Smooth muscle cell (in vitro differentiated cells): ENCODE measurements around the gene PREX1. TPM values are rescaled to one million over a fixed set of nuclear protein-coding genes. Genes with fewer than 3 reads are reported as not detected.

ENCODE experiments used
- DNase-seq: peaks from one replicate; lab custom pipeline; 2025; ENCODE audit not compliant: unreplicated experiment; lab: John Stamatoyannopoulos, UW
- H2AFZ ChIP-seq: fragments of 200-600 bp; sonication (generic); 2 replicates; pipeline ENCODE4 v1.6.0; 2016; ENCODE audit warnings: antibody characterized with exemption, low read depth, mild to moderate bottlenecking
- H3F3A ChIP-seq: fragments of 200-600 bp; sonication (generic); 2 replicates; pipeline ENCODE4 v1.6.0; 2017; ENCODE audit warnings: antibody characterized with exemption, low read depth
- H3K27ac ChIP-seq: fragments of 200-600 bp; sonication (generic); 2 replicates; pipeline ENCODE4 v1.5.1; 2016; ENCODE audit warnings: low read depth, mild to moderate bottlenecking
- H3K27me3 ChIP-seq: fragments of 200-600 bp; sonication (generic); 2 replicates; pipeline ENCODE4 v1.6.1; 2016; ENCODE audit warnings: low read depth, mild to moderate bottlenecking
- H3K36me3 ChIP-seq: fragments of 200-600 bp; sonication (generic); 2 replicates; pipeline ENCODE4 v1.5.1; 2016; ENCODE audit warnings: low read depth
- H3K4me1 ChIP-seq: fragments of 200-600 bp; sonication (generic); 2 replicates; pipeline ENCODE4 v1.5.1; 2016; ENCODE audit warnings: low read depth
- H3K4me2 ChIP-seq: fragments of 200-600 bp; sonication (generic); 2 replicates; pipeline ENCODE4 v1.6.0; 2016; ENCODE audit warnings: mild to moderate bottlenecking
- H3K4me3 ChIP-seq: fragments of 200-600 bp; sonication (generic); 2 replicates; pipeline ENCODE4 v1.5.1; 2016; ENCODE audit warnings: mild to moderate bottlenecking
- H3K79me2 ChIP-seq: fragments of 200-600 bp; sonication (generic); 2 replicates; pipeline ENCODE4 v1.6.0; 2016; ENCODE audit warnings: low read depth, mild to moderate bottlenecking
- H3K9ac ChIP-seq: fragments of 200-600 bp; sonication (generic); 2 replicates; pipeline ENCODE4 v1.6.0; 2016; ENCODE audit warnings: low read depth
- H3K9me3 ChIP-seq: fragments of 200-600 bp; sonication (generic); replicated peaks from 2 replicates; pipeline ENCODE4 v1.5.1; 2016; ENCODE audit warnings: low read depth
- H4K20me1 ChIP-seq: fragments of 200-600 bp; sonication (generic); 2 replicates; pipeline ENCODE4 v1.6.0; 2016; ENCODE audit warnings: low read depth
- WGBS: methylation state at CpG from one replicate; pipeline ENCODE4 v1.1.7; 2016; ENCODE audit warnings: low lambda C conversion rate; 5-methylcytosine and 5-hydroxymethylcytosine counted together
- polyA plus RNA-seq: library from polyadenylated mRNA; unstranded; fragments of >200 nt; fragmentation: Nextera tagmentation; extraction: Ambion mirVana; gene quantifications from 2 replicates; pipeline ENCODE4 v1.2.1, GENCODE V29; 2016
- total RNA-seq: library from RNA; depleted of rRNA; stranded (reverse); fragments of >200 nt; gene quantifications from 2 replicates; pipeline ENCODE4 v1.2.3, GENCODE V29; 2014
- TF ChIP-seq, protein P1 (sequence below): fragments of 200-600 bp; sonication (generic); IDR thresholded peaks from 2 replicates; pipeline ENCODE4 v1.5.1; 2017; ENCODE audit warnings: borderline replicate concordance, mild to moderate bottlenecking, antibody characterized with exemption; ENCODE audit not compliant: insufficient read depth, poor library complexity, severe bottlenecking

The PREX1 gene
- total and polyA plus RNA-seq, 2 experiments from 2014 or later, result 0.04 to 0.30 TPM

DNA sequence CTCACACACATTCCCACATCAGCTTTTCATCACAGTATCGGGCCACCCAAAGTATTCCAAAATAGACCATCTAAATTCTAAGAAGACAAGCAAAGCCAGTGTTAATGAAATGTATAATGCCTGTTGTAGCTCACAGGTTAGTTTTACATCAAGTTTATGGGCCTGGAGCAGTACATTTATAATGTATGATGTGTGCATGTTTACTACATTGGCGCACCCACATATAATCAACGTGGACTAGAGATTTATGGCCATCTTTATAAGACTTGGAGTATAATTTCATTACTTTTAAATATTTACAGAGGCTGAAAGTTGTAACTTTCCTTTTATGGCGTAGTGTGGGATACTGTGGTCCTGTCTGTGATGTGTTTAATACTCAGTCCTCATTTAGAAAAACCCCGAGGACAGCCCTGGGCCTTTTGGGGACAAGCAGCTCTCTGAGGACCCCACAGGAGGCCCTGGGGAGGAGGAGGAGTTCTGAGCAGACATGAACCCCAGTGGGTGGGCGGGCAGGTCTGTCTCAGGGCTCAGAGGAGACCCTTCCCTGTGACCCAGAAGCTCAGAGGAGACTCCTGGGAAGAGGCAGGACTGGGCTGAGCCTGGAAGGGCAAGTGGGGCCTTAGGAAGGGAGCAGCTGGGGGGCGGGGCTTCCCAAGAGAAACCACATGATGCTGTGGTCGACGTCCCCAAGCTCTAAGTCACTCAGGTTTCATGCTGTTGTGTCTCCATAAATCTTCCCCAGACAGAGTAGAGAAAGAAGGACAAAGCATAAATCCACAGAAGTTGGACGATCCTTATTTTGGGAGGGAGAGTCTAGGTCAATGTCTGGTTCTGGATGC, 232.1 kb downstream of the PREX1 start:
- no peak overlapping the region for H3K9ac ChIP-seq
- H3K4me3 ChIP-seq, result no peak overlapping the region
- no peaks in the 10 kb centered on the region for H3K9me3 ChIP-seq
- TF ChIP-seq, protein P1, sequence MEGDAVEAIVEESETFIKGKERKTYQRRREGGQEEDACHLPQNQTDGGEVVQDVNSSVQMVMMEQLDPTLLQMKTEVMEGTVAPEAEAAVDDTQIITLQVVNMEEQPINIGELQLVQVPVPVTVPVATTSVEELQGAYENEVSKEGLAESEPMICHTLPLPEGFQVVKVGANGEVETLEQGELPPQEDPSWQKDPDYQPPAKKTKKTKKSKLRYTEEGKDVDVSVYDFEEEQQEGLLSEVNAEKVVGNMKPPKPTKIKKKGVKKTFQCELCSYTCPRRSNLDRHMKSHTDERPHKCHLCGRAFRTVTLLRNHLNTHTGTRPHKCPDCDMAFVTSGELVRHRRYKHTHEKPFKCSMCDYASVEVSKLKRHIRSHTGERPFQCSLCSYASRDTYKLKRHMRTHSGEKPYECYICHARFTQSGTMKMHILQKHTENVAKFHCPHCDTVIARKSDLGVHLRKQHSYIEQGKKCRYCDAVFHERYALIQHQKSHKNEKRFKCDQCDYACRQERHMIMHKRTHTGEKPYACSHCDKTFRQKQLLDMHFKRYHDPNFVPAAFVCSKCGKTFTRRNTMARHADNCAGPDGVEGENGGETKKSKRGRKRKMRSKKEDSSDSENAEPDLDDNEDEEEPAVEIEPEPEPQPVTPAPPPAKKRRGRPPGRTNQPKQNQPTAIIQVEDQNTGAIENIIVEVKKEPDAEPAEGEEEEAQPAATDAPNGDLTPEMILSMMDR, result no peak
- no peaks in the 10 kb centered on the region for H3K79me2 ChIP-seq
- DNase-seq, result no peak
- H3K27me3 ChIP-seq, result no peaks in the 10 kb centered on the region
- no peaks in the 10 kb centered on the region for H4K20me1 ChIP-seq
- H3K4me2 ChIP-seq, result no peak overlapping the region
- WGBS, result 82% methylated on average over 10 of the region's 10 CpGs
- H3F3A ChIP-seq, result no peaks in the 10 kb centered on the region
- no peak overlapping the region for H3K27ac ChIP-seq
- H2AFZ ChIP-seq, result no peak overlapping the region
- no peaks in the 10 kb centered on the region for H3K4me1 ChIP-seq
- no peaks in the 10 kb centered on the region for H3K36me3 ChIP-seq

DNA sequence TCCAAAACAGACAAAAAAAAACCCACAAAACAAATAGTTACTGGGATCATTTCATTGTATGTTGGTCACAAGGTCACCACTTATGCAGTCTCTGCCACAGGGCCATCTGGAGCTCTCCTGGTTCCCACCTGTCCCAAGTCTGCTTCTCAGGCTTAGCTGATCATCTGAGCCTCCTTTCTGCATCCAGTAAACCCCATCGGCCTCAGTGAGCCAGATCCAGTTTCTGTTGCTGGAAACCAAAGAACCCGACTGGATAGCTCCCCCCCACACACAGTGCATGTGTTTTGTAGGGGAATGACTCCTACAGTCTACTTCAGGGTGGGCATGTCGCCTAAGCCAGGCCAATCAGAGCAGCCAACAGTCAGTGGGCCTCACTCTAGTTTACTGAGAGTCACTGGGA, 233.3 kb downstream of the PREX1 start:
- Histone ChIP-seq H3K27me3 (no peaks in the 10 kb centered on the region), H3K4me3 (no peak overlapping the region), H3K4me1 (no peaks in the 10 kb centered on the region), H3K27ac (no peak overlapping the region), H3K9ac (no peak overlapping the region), H3K4me2 (no peak overlapping the region), H3K79me2 (no peaks in the 10 kb centered on the region), H2AFZ (no peak overlapping the region), H3K36me3 (no peaks in the 10 kb centered on the region), H3F3A (no peaks in the 10 kb centered on the region), H3K9me3 (no peaks in the 10 kb centered on the region), H4K20me1 (no peaks in the 10 kb centered on the region)
- no peak for DNase-seq
- TF ChIP-seq, protein P1, result no peak
- WGBS, result 91% methylated on average over 3 of the region's 3 CpGs

DNA sequence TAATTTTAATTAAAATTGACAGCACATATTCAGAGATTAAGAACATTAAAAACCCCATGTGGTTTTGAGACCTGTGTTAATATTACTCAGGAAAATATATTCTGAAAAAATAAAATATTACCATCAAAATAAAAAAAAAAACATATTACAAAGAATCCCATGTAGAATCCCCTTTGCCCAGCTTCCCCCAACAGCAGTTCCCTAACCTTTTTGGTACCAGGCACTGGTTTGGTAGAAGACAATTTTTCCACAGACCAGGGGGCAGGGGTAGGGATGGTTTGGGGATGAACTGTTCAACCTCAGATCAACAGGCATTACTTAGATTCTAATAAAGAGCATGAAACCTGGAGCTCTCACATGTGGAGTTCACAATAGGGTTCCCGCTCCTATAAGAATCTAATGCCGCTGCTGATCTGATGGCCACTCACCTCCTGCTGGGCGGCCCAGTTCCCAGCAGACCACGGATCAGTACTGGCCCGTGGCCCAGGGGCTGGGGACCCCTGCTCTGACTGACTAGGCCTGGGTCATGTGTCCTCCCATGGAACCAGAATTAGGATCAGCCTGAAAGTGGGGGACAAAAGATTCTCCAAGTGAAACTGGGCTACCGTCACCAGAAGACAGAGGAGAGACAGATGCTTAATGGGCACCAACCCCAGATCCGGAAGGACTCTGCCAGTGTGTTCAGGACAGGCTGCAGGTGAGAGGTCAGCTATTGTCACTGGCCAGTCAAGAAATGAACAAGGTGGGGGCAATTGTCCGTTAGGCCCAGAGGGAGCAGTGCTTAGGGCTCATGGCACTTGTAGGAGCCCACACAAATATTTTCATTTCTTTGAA, 235.5 kb downstream of the PREX1 start:
- TF ChIP-seq, protein P1, result no peak
- H3K9ac ChIP-seq, result no peak overlapping the region
- H3K4me3 ChIP-seq, result no peak overlapping the region
- H3K79me2 ChIP-seq, result no peaks in the 10 kb centered on the region
- no peaks in the 10 kb centered on the region for H3K27me3 ChIP-seq
- no peaks in the 10 kb centered on the region for H3K4me1 ChIP-seq
- H2AFZ ChIP-seq, result no peak overlapping the region
- no peak overlapping the region for H3K27ac ChIP-seq
- H3F3A ChIP-seq, result no peaks in the 10 kb centered on the region
- DNase-seq, result no peak
- H4K20me1 ChIP-seq, result no peaks in the 10 kb centered on the region
- no peaks in the 10 kb centered on the region for H3K36me3 ChIP-seq
- 93% methylated on average over 8 of the region's 8 CpGs for WGBS
- H3K4me2 ChIP-seq, result no peak overlapping the region
- no peaks in the 10 kb centered on the region for H3K9me3 ChIP-seq
